Liver (tissue), 9 donors: ENCODE results near the gene RAB3C. TPM values are rescaled to one million over a fixed set of nuclear protein-coding genes. Genes with fewer than 3 reads are reported as not detected.

Experiments used
- DNase-seq: peaks from one replicate; pipeline ENCODE4 v3.0.0-alpha.2; 2017; ENCODE audit warnings: low spot score
- H3K27ac ChIP-seq, 2 donors: one replicate each; pipeline ENCODE4 v1.7.0; 2013; ENCODE audit warnings: inconsistent platforms in 2 of 2, low read length in 2 of 2, control low read depth in 1 of 2, low read depth in 1 of 2, mild to moderate bottlenecking in 1 of 2
- H3K27me3 ChIP-seq, 4 donors: one replicate each; pipeline versions ENCODE4 v1.6.1 to v1.7.0; 2013; ENCODE audit warnings: low read length in 3 of 4, inconsistent platforms in 1 of 4, mild to moderate bottlenecking in 1 of 4, moderate library complexity in 1 of 4; ENCODE audit not compliant: control insufficient read depth in 4 of 4, insufficient read depth in 4 of 4
- H3K36me3 ChIP-seq, 4 donors: one replicate each; pipeline versions ENCODE4 v1.6.1 to v1.7.0; 2013; ENCODE audit warnings: low read length in 3 of 4, mild to moderate bottlenecking in 3 of 4, low read depth in 1 of 4, moderate library complexity in 1 of 4; ENCODE audit not compliant: control insufficient read depth in 4 of 4, insufficient read depth in 3 of 4
- H3K4me1 ChIP-seq, 4 donors: one replicate each; pipeline versions ENCODE4 v1.6.1 to v1.7.0; 2013; ENCODE audit warnings: low read length in 3 of 4, mild to moderate bottlenecking in 3 of 4, moderate library complexity in 1 of 4; ENCODE audit not compliant: control insufficient read depth in 4 of 4, insufficient read depth in 4 of 4
- H3K4me3 ChIP-seq, 3 donors: one replicate each; pipeline versions ENCODE4 v1.6.1 to v1.7.0; 2013; ENCODE audit warnings: low read length in 3 of 3, control low read depth in 1 of 3, low read depth in 1 of 3, mild to moderate bottlenecking in 1 of 3
- H3K9ac ChIP-seq, 2 donors: one replicate each; pipeline ENCODE4 v1.7.0; 2013; ENCODE audit warnings: low read length in 2 of 2, mild to moderate bottlenecking in 2 of 2, moderate library complexity in 2 of 2, control low read depth in 1 of 2, low read depth in 1 of 2
- H3K9me3 ChIP-seq, 4 donors: one replicate each; pipeline versions ENCODE4 v1.6.1 to v1.7.0; 2013; ENCODE audit warnings: low read length in 3 of 4; ENCODE audit not compliant: control insufficient read depth in 4 of 4
- ATF3 ChIP-seq: IDR thresholded peaks from 2 replicates; pipeline ENCODE4 v1.6.1; 2016; ENCODE audit warnings: antibody characterized with exemption
- CTCF ChIP-seq: fragments of 150-350 bp; IDR thresholded peaks from 2 replicates; pipeline ENCODE4 v1.5.1; 2017; ENCODE audit warnings: improper control_type of control experiment, low read depth, low read length; ENCODE audit not compliant: missing input control
- EGR1 ChIP-seq, 2 donors: IDR thresholded peaks; 2 replicates each; pipeline ENCODE4 v1.6.1; 2016 to 2018; ENCODE audit warnings: antibody characterized with exemption in 2 of 2, low read depth in 2 of 2
- HNF4A ChIP-seq, 2 donors: conservative IDR thresholded peaks; 2 replicates each; pipeline ENCODE4 v1.6.1; 2016; ENCODE audit warnings: antibody characterized with exemption in 2 of 2, mild to moderate bottlenecking in 2 of 2
- HNF4G ChIP-seq: IDR thresholded peaks from 2 replicates; pipeline ENCODE4 v1.6.1; 2016; ENCODE audit warnings: antibody characterized with exemption
- JUND ChIP-seq, 2 donors: IDR thresholded peaks; 2 replicates each; pipeline ENCODE4 v1.6.1; 2016; ENCODE audit warnings: antibody characterized with exemption in 2 of 2
- NR2F2 ChIP-seq: IDR thresholded peaks from 2 replicates; pipeline ENCODE4 v1.6.1; 2016; ENCODE audit warnings: antibody characterized with exemption
- REST ChIP-seq: IDR thresholded peaks from 2 replicates; pipeline ENCODE4 v1.6.1; 2016; ENCODE audit warnings: antibody characterized with exemption, mild to moderate bottlenecking
- TAF1 ChIP-seq: conservative IDR thresholded peaks from 2 replicates; pipeline ENCODE4 v1.6.1; 2016; ENCODE audit warnings: antibody characterized with exemption, mild to moderate bottlenecking
- YY1 ChIP-seq: IDR thresholded peaks from 2 replicates; pipeline ENCODE4 v1.6.1; 2016; ENCODE audit warnings: antibody characterized with exemption, mild to moderate bottlenecking
- polyA plus RNA-seq, 2 donors: library from polyadenylated mRNA; stranded (reverse) in 1 of 2; unstranded in 1 of 2; fragments of 200-250 nt in 1 of 2; fragments of >200 nt in 1 of 2; fragmentation: Nextera tagmentation in 1 of 2; extraction: Ambion mirVana in 1 of 2; gene quantifications; one replicate each; pipeline versions ENCODE4 v1.2.1 to v1.2.3, GENCODE V29; 2013 to 2015
- total RNA-seq, 2 donors: library from RNA; depleted of rRNA; stranded (reverse); fragments of >200 nt; gene quantifications; one replicate each; pipeline ENCODE4 v1.2.3, GENCODE V29; 2014
- donor health status: healthy.
- donor health status: healthy.
- donor health status: healthy.
- donor health status: healthy.
- donor health status: healthy.

The RAB3C gene
- total and polyA plus RNA-seq, 4 donors = 0.72 to 4.6 (median 1.3) TPM

GRCh38 chr5:58904737-58905136, 321.9 kb downstream of the RAB3C start (continued):
- TF ChIP-seq REST (no peak), EGR1 (IDR thresholded peaks at IDR 0.05; ENCODE audit: low read depth in 2 of 2) (no peak), JUND (IDR thresholded peaks at IDR 0.05) (no peak)

GRCh38 chr5:58905944-58906343, 323.1 kb downstream of the RAB3C start:
- Histone ChIP-seq H3K27me3 (peaks cover 0 to 3% (median 0%) of the 10 kb centered on the region in 4 donors), H3K9ac (no peak overlapping the region), H3K4me3 (no peak overlapping the region), H3K9me3 (peaks cover 0 to 2% (median 0%) of the 10 kb centered on the region in 4 donors), H3K27ac (no peak overlapping the region), H3K4me1 (no peaks in the 10 kb centered on the region), H3K36me3 (no peaks in the 10 kb centered on the region)
- DNase-seq = no peak
- TF ChIP-seq HNF4A (conservative IDR thresholded peaks at IDR 0.05) (no peak), TAF1 (no peak), CTCF (no peak), NR2F2 (no peak), ATF3 (no peak), HNF4G (no peak), YY1 (no peak)

Other genes starting within 250 kb of the RAB3C start
- gene PLK2, start 123.0 kb upstream of the RAB3C start, total RNA-seq = 10 to 100 TPM; 34.9 to 39.5 TPM
- gene PLK2, start 123.0 kb upstream of the RAB3C start, polyA plus RNA-seq = 1 to 10 TPM; 5.9 to 9.7 TPM
- gene GAPT, start 91.6 kb upstream of the RAB3C start, total RNA-seq = 1 to 10 TPM; 1.4 to 2.5 TPM
- gene GAPT, start 91.6 kb upstream of the RAB3C start, polyA plus RNA-seq = under 1 TPM; 0.17 to 0.46 TPM